CD4-positive, alpha-beta T cell treated with Interleukin-17A for 4 hours (primary cell): ENCODE measurements around the gene GNPAT.
A peak's percentile ranks its signal among the peaks of the same experiment; 100 is the strongest.

Experiments
- DNase-seq: peaks from one replicate; pipeline ENCODE4 v3.0.0-alpha.2; 2020; ENCODE audit warnings: mixed read lengths

The GNPAT gene

DNA sequence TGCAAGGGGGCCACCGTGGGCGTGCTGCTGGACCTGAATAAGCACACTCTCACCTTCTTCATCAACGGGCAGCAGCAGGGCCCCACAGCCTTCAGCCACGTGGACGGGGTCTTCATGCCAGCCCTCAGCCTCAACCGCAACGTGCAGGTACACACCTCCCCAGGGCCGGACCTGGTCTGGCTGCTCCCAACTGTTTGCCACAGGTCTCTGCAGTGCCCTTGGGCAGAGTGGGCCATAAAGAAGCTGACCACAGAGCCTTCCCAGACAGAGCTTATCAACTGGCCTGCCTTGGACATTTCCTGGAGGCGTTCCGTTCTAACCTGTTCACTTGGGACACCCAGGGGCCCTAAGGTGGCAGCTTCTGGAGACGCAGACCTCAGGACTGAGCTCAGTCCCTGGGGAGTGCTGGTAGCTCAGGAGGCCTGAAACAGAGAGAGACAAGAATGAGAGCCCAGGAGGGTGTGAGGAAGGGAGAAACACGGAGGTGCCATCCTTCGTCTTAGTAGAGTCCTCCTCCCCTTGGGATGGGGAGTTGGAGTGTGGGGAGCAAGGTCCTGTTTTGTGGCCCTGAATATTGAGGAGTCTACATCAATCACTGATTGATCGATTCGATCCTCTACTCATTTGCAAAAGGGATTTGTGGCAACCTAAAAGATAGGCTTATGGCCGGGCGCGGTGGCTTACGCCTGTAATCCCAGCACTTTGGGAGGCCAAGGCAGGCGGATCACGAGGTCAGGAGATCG, 27.0 kb upstream of the GNPAT start:
- no peak for DNase-seq

DNA sequence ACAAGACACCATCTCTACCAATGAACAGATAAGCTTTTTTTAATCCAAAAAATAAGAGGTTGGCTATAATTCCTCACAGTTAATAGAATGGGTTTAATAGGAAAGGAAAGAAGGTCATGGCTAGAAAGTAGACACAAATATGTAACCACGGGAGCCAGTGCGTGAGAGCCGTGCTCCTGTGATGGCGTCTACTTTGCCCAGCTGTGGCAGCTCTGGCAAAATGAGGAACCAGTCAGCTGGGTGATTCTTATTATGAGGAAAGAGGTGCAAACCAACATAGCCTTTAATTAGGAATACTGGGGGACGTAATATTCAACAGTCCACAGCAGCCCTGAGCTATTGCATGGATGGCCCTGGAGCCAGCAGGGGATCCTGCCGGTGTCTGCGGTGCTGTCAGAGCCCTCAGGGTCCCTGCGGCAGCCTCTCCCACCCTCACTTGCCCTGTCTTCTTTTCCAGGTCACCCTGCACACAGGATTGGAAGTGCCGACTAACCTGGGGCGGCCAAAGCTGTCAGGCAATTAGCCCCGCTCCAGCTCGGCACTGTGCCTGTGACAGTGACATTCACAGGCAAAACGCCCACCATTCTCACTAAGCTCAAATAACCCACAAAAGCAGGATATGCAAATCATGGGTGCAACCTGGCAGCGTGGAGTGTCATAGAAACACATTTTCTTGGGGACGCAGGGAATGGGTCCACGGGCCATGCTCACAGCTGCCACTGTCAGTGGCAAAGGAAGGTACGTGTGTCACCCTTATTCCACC, 25.9 kb upstream of the GNPAT start:
- no peak for DNase-seq

DNA sequence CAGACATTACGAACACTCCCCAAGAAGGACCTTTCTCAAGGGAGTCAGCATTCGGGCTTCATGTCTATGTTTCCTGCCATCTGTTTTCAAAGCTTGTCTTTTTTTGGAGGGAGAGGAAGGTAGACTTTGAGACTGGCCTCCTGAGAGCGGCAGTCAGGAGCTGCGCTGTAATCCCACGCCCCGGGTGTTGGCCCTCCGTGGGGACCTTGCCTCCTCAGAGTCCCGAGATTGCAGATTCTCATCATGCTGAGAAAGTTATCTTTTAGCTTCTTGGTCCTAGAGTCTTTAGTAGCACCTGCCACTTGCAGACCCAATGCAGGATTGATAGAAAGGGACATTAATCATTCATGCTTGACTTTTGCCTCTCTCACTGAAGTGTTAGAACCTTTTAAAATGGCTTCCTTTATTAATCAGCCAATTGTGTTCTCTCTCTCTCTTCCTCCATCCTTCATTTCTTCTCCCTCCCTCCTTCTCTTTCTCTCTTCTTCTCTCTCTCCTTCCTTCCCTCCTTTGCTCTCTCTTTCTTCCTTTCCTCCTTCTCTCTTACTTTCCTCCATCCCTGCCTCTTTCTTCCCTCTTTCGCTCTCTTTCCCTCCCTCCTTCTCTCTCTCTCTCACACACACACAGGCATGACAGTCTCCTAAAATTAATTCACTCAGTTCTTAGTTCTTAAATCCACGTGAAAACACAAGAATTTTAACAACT, 25.2 kb upstream of the GNPAT start:
- DNase-seq: no peak

GRCh38 chr1:231216498-231216897, 24.5 kb upstream of the GNPAT start:
- no peak for DNase-seq

GRCh38 chr1:231217056-231217455, 24.0 kb upstream of the GNPAT start:
- DNase-seq: no peak

GRCh38 chr1:231218078-231218477, 22.9 kb upstream of the GNPAT start:
- DNase-seq: no peak

- no peak for DNase-seq
Observed at GRCh38 chr1:231219422-231220401, 21.3 kb upstream of the GNPAT start.

DNA sequence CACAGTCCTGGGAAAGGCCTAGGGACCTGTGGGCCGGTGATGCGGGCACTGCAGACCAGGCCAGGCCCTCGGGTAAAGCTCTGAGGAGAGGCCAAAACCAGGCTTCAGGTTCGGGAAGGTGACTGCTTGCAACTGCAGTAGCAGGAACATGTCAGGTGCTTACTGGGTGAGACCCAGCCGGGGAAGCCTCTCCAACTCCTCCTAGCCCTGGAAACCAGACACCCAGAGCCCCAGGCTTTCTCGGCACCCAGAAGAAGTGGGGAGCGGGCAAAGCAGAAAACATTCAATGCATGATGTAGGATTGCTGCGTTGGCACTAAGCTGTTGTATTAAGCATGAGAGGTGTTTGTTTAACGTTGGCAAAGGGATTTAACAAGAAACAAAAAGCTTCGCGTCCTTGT, 20.2 kb upstream of the GNPAT start:
- DNase-seq: no peak

- DNase-seq: no peak
Observed at GRCh38 chr1:231226156-231226555, 14.9 kb upstream of the GNPAT start.

GRCh38 chr1:231231511-231231910, 9.5 kb upstream of the GNPAT start:
- DNase-seq: no peak

GRCh38 chr1:231232870-231233734, 7.9 kb upstream of the GNPAT start:
- no peak for DNase-seq

DNA sequence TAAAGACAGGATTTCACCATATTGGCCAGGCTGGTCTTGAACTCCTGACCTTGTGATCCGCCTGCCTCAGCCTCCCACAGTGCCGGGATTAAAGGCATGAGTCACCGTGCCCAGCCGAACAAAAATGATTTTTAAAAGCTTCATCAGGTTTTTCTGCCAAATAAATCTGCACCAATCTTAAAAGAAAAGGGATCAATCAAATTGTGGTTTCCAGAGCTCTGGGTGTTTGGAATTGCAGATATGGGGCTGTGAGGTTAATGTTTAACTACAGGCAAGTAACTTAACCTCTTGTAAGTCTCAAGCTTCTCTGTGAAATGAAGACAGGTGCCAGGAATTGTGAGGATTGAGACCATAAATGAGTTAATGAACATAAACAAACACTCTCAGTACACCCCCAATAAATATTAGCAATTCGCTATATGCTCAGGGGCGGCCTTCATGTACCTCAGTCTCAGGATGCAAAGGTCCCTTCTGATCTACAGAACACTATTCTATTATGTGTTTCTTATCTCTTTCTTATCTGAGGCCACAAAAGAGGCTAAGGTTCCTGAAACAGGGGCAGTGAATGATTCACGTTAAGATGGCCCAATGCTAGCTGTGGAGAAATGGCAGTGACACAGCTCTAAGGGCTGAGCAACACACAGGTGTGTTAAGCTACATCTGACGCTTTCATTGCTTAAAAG, 7.1 kb upstream of the GNPAT start:
- no peak for DNase-seq

DNA sequence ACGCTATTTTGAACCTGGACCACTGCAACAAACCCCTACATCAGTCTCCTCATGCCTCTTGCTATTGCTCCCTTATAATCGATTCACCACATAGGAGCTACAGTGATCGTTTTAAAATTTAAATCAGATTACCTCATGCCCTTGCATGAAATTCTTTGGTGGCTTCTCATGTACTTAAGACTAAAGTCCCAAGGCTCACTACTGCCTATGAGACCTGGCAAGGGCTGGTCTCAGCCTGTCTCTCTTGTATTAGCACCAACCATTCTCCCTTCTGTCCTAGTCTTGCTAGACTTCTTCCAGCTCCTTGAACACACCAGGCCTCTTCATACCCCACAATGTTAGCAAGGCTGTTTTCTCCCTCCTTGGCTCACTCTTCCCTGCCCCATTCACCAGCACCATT, 6.5 kb upstream of the GNPAT start:
- no peak for DNase-seq

DNA sequence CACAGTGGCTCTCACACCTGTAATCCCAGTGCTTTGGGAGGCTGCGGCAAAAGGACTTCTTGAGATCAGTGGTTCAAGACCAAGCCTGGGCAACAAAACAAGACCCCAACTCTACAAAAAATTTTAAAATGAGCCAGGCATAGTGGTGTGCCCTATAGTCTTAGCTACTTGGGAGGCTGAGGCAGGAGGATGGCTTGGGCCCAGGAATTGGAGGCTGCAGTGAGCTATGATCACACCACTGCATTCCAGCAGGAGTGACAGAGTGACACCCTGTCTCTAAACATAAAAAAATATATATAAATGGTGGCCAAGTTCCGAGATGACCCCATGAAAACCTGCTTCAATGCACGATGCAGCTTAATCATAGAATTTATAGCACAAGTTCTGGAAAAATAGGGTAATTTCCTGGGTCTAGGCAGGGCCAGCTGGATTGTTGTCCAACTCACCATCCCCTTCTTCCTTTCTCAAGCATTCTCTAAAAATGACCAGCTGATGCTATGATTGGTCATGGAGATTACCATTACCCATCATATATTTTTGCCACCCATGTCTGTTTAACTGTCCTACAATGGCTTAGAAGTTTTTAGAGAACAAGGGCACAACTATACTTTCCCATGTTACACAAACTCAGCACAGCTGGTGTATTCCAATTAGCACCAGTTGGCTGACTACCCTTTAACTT, 5.3 kb upstream of the GNPAT start:
- no peak for DNase-seq

DNA sequence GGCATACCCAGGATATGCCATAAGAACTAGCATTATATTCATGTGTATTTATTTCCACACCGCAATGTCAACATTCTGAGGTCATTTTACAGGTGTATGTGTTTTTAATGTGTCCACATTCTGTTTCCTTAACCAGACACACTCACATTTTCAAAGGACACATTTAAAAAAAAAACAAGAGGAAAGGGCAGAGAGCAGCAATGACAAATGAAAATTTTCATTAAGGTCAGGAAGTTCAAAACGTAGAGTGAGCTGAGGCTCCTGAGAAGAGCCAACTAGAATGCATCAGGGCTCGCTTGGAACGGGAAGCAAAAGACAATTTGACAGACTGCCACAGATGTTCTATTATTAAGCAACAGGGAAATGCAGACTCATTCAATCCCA, 4.8 kb upstream of the GNPAT start:
- DNase-seq: no peak

DNA sequence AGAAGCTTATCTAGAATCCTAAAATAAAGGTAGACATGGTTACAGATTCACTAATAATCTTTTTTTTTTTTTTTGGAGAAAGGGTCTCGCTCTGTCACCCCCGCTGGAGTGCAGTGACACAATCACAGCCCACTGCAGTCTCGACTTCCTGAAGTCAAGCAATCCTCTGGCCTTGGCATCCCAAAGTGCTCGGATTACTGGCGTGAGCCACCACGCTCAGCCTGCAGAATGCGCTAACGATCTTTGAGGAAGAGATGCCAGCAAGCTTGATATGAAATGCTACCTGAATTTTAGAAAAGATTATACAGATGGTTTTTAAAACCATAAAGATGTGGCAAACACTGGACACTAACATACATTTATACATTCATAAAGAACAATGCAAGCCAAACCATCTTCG, 4.1 kb upstream of the GNPAT start:
- no peak for DNase-seq

DNA sequence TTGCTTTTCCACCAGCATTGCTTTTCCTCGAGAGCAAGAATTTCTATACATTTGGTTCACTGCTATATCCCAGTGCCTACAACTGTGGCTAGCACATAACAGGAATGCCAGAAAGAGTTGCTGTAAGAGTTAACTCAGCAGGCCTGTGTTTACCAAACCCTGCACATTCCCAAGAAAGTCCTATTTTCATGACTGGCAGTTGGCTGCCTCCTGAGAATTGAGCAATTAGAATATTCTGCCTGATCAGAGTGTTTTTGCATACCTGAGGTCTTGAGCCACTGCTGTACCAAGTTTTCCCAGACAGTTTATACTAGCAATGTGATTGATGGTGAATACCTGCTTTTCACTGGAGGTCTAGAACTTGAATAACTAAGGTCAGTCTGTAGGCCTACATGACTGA, 2.7 kb upstream of the GNPAT start:
- DNase-seq: no peak

DNA sequence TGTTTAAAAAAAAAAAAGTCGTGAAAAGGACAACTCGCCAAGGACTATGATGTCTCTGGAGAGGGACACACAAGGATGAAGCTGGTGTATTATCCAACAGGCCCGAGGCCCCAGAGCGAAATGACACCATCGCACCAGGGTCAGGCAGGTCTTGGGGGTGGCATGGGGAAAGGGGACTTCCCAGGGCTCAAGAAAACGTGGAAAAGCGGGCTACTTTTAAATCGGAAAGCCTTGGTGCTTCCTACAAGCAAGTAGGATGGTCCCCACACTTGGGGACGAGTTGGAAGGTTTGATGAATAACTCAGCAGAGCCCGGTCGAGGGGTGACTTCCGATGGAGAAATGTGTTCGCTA, 505 bp upstream of the GNPAT start:
- no peak for DNase-seq

DNA sequence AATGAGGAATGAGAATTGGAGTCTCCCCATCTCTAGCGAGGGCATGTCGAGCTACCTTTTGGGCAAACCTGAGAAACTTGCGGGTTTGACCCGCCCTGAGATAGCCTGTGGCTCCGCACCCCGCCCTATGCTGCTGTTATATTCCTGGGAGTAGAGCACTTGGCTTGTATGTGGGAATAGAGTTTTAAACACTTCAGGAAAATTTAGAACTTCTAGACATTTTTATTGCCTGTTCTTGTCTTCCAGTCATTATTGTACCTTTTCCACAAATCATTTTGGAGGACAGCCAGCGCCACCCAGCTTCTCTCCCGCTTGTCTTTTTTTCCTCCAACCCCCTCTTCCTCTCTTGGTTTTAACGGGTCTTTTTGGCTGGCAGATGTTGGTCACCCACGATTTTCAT, 738 bp downstream of the GNPAT start:
- peak; percentile 18 for DNase-seq

DNA sequence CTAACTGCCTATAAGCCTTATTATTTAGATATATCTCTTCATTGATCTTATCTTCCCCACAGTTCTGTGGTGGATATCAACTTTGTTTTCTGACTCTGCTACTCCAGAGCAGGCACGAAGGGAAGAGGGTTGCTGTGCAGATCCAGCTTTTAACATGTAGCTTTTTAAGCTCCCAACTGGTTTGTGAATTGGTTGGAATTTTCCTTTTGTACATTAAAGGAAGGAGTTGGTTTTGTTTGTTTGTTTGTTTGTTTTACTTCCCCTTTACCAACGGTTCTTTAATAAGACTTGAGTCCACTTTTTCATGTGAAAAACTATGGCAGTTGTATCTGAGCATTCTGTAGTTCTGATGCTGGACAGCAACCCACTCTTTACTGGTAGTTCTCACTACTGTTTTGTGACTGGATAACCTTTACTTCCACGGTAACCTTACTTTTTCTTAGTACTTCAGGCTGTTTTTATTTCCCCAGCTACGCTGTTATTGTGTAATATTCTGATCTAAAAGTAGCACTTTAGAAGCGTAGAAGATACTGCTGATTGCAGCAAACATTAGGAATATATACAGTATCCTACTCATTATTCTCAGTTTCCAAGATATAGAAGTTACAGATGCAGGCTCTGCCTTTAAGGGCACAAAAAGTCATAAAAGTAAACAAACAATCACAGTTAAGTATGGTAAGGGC, 1.6 kb downstream of the GNPAT start:
- DNase-seq: no peak
